Stimulated activated CD8-positive, alpha-beta memory T cell treated with anti-CD3 and anti-CD28 coated beads, Interleukin-7, amount 100 ng/mL, for 4 hours (primary cell): Measurements from ENCODE around the gene MAJIN.
A peak's percentile ranks its signal among the peaks of the same experiment; 100 is the strongest.
"Not testable (repeated sequence)": the region's sequence is repeated elsewhere in the genome, so short reads cannot be mapped to it uniquely, and the experiment has no call there.

ENCODE experiments used
- DNase-seq, 2 donors: peaks; one replicate each; pipeline ENCODE4 v3.0.0-alpha.2; 2020; ENCODE audit warnings: low read depth in 2 of 2

The MAJIN gene, protein sequence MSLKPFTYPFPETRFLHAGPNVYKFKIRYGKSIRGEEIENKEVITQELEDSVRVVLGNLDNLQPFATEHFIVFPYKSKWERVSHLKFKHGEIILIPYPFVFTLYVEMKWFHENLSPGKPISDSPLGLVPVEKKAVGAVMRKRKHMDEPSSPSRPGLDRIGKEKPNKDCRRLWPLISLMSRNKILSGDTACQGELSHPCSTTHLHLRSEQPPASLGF

DNA sequence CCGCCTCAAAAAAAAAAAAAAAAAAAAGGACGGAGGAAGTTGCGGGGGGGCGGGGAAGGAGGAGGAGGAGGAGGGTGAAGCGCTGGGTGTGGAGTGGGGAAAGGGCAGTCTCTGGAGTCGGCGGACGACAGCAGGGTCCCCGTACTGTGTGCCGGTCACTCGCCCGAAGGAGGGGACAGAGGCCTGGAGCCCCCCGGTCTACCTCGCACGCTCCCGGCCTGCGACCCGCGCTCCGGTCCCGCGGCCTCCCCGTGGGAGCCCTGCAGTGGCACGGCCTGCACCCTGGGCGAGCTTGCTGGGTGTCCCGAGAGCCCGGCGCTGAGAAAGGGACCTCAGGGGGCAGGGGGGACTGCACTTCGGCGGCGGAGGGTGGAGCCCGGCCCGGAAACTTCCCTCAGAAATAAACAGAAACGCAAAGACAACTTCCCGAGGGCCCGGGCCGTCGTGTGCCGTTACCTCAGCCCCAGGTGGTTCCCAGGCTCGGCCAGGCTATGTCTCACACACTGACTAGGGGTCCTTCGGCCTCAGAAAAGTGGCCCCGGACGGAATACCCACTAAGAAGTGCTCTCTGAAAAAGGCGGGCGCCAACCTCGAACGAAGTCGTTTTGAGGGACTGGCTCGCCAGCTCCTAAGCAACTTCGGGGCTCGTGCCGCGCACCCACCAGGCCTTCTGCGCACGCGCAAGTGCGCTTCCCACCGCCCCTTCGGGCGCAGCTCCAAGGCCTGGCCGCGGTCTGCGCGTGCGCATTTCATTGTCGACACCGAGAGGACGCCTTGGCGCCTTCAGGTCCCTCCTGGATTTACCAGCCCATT, at the start of gene MAJIN:
Gene MAJIN, minus strand, starts transcription at position 688 of the 813 bp plus-strand sequence. CDS start 12,703 bp downstream, outside the sequence.
- DNase-seq: peak; percentile 78

DNA sequence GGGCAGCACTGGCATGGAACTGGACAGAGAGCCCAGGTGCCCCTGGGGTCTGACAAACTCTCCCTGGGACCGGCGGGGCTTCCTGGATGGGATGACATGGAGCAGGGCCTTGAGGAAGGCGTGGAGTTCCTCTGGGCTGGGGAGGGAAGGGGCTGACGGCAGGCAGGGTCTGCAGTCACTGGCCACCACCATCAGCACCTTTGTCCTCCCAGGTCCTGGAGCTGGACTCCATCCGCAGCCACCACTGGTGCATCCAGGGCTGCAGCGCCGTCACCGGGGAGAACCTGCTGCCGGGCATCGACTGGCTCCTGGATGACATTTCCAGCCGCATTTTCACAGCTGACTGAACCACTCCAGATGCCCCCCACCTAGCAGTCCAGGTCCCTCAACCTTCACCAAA, 49.6 kb upstream of the MAJIN start:
- DNase-seq: no peak

DNA sequence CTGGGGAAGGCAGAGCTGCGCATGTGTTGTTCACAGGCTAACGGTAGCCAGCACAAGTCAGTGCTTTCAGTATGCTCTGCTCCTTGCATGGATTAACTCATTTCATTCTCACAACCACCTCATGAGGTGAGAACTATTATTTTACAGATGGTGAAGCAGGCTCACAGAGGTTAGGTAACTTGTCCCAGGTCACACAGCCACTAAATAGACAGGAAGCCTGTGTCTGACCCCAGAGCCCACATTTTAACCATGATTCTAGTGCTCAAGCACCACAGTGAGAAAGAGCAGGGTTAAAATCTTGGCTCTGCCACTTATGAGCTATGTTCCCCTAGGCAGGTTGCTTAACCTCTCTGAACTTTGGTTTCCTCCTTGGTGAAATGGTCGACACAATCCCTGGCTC, 49.1 kb upstream of the MAJIN start:
- DNase-seq: no peak

DNA sequence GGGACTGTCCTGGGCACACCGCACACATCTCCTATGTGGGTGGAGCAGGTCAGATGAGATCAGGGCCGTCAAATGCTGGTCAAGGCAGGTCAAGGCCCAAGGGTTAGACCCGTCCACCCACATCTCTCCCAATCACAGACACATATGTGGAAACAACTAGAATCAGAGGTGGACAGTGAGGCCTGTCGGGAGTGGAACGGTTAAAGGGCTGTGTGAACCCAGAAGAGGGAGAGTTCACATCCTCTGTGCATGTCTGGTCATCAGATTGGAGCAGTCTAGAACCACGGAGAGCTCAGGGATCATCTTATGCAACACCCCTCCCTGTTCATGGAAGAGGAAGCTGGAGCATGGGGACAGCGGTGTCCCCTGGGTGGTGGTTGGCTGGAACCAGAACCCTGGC, 47.9 kb upstream of the MAJIN start:
- no peak for DNase-seq

DNA sequence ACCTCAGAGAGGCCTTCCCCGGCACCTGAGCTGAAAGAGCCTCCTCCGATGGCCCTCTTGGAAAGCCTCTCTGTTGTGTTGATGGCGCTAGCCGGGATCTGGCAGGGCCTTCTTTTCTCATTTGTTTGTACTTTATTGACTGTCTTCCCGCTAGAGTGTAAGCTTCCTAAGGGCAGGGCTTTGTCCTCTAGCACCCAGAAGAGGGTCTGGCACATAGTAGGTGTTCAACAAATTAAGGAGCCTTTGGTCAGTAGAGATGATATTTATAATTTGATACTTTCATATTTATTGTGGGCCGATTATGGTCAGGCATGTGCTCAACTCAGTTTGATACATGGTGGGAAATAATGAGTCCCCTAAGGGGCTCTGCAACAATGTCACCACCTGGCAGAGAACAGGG, 46.0 kb upstream of the MAJIN start:
- DNase-seq: no peak

DNA sequence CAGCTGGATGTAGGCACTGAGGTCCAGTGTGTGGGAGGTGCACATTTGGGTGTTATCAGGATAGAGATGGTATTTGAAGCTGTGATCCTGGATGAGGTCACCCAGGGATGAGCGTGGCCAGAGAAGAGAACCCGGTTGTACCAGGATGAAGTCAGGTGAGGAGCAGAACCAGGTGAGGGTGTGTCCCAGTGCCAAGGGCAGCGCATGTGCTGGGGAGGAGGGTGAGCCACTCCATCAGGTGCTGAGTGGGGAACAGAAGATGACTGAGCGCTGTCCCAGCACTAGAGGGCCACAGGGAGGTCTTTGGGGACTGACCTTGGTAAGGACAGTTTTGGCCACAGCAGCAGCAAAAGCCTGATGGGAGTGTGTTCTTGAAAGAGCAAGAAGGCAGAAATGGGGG, 44.8 kb upstream of the MAJIN start:
- no peak for DNase-seq

DNA sequence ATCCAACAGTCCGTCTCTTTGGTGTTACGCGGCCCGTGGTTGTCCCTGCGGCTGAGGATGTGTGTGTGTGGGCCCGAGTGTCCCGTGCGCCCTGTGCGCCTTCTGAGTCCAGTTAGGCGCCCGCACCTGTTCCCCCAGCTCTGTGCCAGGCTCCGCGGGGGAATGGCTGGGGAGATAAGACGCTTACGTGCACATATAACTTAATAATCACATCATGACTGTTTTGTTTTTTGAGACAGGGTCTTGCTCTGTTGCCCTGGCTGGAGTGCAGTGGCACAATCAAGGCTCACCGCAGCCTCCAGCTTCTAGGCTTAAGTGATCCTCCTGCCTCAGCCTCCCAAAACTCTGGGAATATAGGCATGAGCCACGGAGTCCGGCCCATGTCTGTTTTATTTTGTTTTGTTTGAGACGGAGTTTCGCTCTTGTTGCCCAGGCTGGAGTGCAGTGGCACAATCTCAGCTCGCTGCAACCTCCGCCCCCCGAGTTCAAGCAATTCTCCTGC, 42.9 kb upstream of the MAJIN start:
- no peak for DNase-seq

DNA sequence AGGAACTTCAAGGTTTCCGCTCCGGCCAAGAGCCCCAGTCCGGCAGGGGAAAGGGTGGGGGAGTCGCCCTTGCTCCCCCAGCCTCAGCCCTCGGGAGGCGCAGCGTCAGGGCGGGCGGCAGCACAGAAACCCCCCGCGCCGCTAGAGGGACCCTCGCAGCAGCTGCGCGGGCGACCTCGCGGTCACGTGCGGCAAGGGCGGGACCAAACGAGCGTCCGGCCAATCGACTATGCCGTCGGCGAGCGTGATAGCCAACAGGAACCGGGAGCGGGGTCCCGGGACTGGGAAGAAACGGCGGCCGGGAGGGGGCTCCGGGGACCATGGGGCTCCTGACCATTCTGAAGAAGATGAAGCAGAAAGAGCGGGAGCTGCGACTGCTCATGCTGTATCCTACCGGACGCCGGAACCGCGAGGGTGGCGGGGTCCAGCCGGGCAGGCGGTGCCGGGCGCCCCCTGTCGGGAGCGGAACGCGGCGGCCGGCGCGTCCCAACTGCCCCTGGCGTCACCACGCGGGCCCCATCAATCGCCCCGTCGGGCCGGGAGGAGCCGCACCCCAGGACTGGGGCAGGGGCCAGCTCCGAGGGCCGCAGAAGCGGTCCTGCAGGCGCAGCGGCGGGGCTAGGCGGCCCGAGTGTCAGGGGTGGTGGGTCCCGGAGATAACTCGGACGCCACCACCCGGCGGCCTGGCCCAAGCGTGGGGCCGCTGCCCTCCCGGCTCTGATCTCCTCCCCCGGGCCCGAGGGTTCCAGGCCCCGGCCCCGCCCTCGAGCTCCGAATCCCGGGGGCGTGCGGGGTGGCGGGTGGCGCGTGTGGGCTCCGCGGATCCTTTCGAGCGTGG, 42.2 kb upstream of the MAJIN start, which contains the start of gene ARL2:
Gene ARL2, plus strand, starts transcription at position 273 of the 838 bp plus-strand sequence. Its CDS starts 48 bp downstream, at position 321.
- peak; percentile 74 to 86 for DNase-seq

DNA sequence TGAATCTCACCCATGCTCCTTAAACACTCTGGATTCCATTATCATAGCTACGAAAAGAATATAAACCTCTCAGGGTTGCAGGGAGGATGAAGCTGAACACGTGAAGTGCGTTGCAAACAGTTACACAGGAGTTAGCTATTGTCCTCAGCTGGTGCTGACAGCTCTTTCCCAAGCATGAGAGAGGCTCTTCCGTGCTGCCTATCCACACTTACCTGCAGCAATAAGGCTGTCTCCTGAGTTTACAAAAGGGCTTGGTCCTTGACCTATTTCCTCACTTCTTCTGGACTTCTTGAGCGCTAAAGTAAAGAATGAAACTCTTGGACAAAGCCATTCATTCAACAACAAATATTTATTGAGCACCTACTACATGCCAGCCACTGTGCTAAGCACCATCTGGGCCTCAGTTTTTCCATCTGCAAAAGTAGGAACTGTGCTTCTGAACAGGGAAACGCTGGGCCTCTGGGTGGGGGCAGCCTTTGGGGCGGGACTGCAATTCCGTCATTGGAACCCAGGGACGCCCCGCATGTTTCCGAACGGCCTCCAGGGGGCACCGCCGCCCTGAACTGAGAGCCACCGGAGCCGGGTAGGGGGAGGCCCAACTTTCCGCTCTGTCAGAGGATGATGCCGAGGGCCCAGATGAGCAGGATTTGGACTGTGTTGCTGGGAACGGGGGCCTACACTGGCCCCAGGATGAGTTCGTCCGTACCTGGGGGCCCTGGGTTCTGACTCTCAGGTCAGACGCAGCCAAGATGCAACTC, 41.4 kb upstream of the MAJIN start:
- peak; percentile 84 for DNase-seq

DNA sequence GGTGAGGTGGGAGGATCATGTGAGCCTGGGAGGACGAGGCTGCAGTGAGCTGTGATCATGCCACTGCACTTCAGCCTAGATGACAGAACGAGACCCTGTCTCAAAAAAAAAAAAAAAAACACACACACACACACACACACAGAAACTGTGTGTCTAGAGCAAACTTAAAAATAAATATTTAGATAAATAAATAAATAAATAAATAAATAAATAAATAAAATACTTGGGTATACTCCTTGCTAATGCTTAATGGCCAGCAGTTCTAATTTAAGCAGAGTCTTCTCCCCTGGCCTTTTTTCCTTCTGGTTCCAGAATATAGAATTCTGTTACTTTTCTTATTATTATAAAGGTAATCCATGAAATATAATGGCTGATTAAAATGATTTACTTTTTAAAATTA, 37.0 kb upstream of the MAJIN start:
- no peak for DNase-seq

DNA sequence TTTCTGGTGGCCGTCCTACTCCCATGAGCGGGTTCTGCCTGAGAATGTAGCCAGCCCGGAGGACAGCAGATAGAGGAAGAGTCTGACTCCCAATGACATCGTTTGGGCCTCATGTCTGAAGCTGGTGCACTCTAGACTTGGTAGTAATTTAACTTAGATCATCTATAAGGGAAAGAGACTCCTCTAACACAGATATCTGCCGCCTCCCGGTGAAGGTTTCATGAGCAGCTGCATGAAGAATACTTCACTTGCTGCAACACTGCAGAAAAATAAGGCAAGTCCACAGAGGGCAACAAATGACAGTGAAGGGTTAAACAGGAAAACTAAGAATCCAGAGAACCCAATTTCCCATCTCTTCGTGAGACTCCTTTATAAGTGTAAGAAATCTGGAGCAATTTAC, 36.1 kb upstream of the MAJIN start:
- no peak for DNase-seq

DNA sequence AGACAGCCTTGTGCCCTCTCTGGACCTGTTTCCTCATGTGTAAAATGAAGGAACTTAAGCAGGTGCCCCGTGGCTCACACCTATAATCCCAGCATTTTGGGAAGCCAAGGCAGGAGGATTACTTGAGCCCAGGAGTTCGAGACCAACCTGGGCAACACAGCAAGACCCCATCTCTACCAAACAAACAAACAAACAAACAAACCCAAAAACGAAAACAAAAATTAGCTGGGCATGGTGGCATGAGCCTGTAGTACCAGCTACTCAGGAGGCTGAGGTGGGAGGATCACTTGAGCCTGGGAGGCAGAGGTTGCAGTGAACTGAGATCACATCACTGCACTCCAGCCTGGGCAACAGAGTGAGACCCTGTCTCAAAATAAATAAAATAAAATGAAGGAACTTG, 32.1 kb upstream of the MAJIN start:
- not testable (repeated sequence) for DNase-seq

DNA sequence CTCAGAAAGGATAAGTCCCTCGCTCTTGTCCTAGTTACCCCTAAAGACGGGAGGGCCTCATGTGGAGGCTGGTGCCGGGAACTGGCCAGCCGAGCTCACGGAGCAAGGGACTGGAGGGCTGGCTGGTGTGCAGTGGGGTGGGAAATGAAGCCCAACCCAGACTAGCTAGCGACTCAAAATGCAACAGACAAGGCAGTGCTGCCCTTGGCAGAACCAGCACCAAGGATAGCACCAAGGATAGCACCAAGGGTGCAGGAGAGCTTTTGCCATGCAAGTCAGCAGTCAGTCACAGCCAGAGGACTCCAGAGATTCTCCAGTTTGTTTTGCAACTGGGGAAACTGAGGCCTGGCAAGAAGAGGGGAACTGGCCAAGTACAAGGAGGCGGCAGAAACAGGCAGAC, 31.4 kb upstream of the MAJIN start:
- DNase-seq: no peak

DNA sequence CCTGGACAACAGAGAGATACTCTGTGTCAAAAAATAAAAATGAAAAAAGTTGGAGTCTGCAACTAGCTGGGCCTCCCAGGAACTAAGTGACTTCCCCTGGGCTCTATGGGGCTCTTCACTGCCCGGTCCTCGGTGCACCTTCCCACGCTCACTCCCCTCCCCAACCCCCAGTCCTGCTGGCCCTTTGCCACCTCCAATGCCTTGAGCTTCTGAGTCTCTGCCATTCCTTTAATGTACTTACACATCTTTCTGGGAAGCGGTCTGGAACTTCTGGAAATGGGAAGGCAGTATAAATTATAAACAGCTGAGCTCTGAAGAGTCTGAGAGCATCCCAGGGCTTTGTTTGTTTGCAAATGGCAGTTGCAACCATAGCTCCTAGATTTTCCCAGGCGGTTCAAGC, 30.8 kb upstream of the MAJIN start:
- DNase-seq: no peak

DNA sequence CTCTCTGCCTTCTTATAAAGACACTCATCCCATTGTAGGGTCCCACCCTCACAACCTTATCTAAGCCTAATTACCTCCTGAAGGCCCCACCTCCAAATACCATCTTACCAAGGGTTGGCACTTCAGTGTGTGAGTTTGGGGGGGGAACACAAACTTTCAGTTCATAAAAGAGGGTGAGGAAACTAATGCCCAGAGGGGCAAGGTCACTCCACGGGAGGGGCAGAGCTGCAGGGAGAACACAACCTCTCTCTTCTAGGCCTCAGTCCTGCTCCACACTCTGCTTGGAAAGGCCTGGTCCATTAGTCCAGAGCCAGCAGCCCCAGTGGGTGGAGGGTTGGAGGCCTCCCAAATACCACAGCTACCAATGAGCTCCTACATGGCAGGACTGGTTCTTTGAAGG, 27.6 kb upstream of the MAJIN start:
- DNase-seq: no peak

DNA sequence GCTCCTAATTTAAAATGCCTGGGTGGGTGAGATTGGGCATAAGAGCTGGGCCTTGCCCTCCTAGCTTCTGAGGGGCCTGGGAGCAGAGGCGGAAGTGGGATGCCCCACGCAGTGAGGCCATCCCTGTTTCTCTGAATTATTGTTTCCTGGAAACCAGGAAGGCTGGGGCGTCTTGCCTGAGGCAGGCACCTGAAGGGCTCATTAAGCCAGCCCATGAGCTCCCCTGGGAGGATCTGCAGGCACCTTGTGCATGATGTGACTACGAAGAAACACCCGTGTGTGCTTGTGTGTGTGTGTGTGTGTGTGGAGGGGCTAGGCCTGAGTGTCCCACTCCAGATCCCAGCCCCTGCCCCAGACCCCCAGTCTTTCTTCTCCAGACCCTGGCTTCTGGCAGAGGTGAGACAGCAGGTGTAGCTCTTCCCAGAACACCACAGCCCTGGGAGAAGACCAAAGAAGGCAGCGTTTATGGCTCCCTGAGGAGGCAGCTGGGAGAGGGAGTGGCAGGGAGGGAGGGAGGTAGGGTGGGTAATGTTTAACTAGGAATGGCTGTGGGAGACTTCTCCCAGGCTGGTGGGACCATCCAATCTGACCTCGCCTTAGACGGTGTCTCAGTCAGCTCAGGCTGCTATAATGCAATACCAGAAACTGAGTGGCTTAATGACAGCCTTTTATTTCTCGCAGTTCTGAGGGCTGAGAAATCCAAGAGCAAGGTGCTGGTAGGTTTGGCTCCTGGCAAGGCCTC, 27.0 kb upstream of the MAJIN start:
- no peak for DNase-seq

DNA sequence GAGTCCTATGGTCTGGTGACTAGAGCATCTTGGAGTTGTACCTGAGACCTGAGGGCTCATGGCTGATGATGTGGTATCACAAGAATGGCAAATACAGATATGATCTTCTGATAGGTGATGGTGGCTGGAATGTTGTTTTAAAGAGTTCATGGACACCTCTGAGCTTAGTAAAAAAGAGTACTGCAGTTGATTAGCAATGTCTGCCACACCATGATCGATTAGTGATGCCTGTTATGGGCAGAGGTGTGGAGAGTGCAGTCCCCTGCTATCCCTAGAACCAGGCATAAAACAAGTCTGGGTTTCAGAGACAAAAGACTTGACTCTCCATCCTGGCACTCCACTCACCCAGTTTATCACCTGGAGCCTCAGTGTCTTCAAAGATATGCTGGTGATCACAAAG, 26.2 kb upstream of the MAJIN start:
- DNase-seq: no peak

DNA sequence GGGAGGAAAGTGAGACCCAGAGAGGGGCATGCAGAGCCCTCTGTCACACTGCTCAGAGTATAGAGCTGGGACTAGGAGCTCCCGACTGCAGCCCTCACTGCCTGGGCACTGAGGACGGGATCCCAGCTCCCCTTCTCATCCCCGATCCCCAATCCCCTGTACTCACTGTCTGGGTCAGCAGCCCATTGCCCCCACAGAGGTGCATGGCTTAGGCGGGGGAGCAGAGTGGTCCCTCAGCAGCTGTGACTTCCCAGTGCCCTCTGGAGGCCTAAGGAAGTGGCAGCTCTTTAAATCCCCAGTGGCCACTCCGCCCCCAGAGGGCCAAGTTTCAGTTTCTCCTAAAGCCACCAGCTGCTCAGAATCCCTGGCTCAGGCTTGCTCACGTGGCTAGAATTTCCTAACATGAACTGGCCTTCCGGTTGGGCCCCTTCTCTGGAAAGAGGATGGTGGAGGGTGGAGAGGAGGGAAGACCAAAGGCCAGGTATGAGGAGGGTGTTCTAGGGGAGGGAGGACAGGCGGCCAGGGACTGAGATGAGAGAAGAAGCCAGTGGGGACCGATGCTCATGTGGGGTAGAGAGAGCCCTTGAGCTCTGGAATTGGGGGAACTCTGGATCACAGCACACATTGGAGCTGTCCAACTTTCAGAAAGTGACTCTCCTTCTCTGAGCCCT, 24.9 kb upstream of the MAJIN start, which contains the start of gene BATF2:
Gene BATF2, minus strand, starts transcription at position 262 of the 671 bp plus-strand sequence. Its CDS starts 57 bp downstream, at position 205.
- no peak for DNase-seq

DNA sequence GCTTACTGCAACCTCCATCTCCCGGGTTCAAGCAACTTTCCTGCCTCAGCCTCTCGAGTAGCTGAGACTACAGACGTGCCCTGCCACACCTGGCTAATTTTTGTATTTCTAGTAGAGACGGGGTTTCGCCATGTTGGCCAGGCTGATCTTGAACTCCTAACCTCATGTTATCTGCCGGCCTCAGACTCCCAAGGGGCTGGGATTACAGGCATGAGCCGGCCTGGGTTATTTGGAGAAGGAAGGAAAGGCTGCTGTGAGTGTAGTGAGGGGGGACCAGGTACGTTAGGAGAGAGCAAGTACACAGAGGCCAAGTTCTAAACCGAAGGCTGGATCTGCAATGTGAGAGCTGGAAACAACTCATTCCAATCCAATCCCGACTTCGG, 24.4 kb upstream of the MAJIN start:
- no peak for DNase-seq

DNA sequence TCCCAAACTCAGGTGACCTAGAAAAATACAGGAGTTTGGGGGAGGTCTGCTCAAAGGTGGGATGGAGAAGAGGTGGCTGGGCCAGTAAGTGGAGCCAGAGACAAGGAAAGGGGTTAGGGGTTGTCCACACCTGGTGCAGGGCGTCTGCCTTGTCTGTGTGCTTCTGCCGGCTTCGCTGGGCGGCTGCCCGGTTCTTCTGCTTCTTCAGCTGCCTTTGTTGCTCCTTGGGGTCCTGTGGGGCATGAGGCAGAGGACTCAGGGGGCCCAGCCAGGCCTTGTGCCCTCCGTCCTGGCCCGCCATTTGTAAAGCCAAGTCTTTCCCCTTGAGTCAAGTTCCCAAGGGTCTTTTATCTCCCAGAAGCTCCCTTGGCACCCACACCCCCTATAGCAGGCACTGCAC, 22.4 kb upstream of the MAJIN start:
- no peak for DNase-seq
